Uterus (tissue), 2 donors: ENCODE results near the gene HORMAD2.

Experiments
- POLR2A ChIP-seq, 2 donors: fragments of 450-650 bp; IDR thresholded peaks; one replicate each; pipeline ENCODE4 v1.6.1; 2016; ENCODE audit warnings: antibody characterized with exemption in 2 of 2, mild to moderate bottlenecking in 1 of 2, moderate library complexity in 1 of 2
- TF ChIP-seq, protein P1 (sequence below), 4 experiments: fragments of 200-600 bp in 2 of 4; fragments of 450-650 bp in 2 of 4; sonication (generic) in 2 of 4; IDR thresholded peaks; one replicate each; pipeline ENCODE4 v1.5.1; 2016 to 2019; ENCODE audit warnings: antibody characterized with exemption in 4 of 4, mild to moderate bottlenecking in 2 of 4, moderate library complexity in 1 of 4

DNA sequence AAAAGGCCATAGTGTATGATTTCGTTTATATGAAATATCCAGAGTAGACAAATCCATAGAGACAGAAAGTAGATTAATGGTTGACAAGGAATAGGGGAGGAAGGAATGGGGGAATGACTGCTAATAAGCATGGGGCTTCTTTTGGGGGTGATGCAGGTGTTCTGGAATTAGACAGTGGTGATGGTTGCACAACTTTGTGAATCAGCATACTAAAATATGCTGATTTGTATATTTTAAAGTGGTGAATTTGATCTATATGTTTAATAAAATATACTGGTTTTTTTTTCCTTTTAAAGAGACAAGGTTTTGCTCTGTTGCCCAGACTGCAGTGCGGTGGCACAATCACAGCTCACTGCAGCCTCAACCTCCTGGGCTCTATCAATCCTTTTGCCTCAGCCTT lies 6.5 kb upstream of the HORMAD2 start:
- TF ChIP-seq, protein P1, sequence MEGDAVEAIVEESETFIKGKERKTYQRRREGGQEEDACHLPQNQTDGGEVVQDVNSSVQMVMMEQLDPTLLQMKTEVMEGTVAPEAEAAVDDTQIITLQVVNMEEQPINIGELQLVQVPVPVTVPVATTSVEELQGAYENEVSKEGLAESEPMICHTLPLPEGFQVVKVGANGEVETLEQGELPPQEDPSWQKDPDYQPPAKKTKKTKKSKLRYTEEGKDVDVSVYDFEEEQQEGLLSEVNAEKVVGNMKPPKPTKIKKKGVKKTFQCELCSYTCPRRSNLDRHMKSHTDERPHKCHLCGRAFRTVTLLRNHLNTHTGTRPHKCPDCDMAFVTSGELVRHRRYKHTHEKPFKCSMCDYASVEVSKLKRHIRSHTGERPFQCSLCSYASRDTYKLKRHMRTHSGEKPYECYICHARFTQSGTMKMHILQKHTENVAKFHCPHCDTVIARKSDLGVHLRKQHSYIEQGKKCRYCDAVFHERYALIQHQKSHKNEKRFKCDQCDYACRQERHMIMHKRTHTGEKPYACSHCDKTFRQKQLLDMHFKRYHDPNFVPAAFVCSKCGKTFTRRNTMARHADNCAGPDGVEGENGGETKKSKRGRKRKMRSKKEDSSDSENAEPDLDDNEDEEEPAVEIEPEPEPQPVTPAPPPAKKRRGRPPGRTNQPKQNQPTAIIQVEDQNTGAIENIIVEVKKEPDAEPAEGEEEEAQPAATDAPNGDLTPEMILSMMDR (IDR thresholded peaks at IDR 0.05), result no peak
- TF ChIP-seq POLR2A (IDR thresholded peaks at IDR 0.05), result no peak
